Right lung (tissue), 5 donors: ENCODE results near the gene ATN1. TPM values are rescaled to one million over a fixed set of nuclear protein-coding genes. Genes with fewer than 3 reads are reported as not detected.

Source experiments
- DNase-seq, 2 donors: peaks; one replicate each; pipeline ENCODE4 v3.0.0-alpha.2; 2013
- polyA plus RNA-seq, 5 donors: library from polyadenylated mRNA; unstranded; fragments of 120-200 nt; gene quantifications; one replicate each; pipeline versions ENCODE4 v1.2.1 to v1.2.3, GENCODE V29; 2013; ENCODE audit warnings: inconsistent platforms in 1 of 5, low replicate concordance in 1 of 5; ENCODE audit not compliant: insufficient read length in 5 of 5, insufficient read depth in 1 of 5

ATN1 gene
- polyA plus RNA-seq, 5 donors, result 80.2 to 135 (median 118) TPM

GRCh38 chr12:6970096-6970527 is 42.4 kb downstream of the ATN1 start:
- no peak for DNase-seq

- no peak for DNase-seq
These were observed 46.4 kb downstream of the ATN1 start for GRCh38 chr12:6974180-6974579.

DNA sequence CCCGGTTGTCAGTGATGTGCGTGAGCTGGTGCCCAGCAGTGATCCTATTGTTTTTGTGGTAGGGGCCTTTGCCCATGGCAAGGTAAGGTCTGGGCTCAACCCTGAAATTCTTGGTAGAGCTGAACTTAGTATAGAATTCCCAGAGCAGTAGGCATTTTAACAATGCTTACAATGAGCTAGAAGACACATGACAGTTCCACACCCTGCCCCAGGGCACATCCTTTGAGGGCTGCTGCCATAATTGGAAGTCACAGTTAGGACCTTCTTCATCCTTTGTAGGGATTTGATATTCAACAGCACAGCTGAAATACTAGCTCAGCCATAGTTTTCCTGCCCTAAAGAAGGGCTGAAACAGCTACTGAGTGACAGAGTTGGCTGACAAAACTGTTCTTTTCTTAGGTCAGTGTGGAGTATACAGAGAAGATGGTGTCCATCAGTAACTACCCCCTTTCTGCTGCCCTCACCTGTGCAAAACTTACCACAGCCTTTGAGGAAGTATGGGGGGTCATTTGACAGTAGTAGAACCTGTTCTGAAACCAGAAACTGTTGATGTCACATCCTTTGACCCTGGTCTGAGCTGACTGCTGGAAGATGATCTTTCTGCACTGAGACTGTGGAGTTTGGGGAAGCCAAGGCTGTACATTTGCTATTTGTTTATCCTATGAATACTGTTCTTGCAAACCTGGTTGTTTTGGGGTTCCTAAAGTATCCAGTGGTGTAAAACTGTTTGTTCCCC is 47.7 kb downstream of the ATN1 start:
- DNase-seq, result no peak

DNA sequence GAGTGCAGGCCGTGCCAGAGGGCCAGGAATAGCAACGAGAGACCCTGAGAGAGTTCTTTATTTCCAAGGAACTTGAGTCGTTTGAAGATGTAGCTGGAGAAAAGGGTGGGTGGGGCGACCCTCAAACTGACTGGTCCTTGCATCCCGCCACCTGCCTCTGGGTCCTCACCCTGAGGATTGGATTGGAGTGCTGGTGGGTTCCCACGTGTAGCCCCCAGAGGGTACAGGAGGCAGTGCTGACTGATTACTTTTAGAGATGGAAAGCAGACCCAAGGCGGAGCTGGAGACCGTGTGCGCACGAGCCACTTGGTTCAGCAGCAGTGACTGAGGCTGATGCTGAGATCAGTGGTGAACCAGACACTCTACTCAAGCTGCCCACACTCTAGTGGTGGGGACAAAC is 49.9 kb downstream of the ATN1 start:
- DNase-seq, result no peak

DNA sequence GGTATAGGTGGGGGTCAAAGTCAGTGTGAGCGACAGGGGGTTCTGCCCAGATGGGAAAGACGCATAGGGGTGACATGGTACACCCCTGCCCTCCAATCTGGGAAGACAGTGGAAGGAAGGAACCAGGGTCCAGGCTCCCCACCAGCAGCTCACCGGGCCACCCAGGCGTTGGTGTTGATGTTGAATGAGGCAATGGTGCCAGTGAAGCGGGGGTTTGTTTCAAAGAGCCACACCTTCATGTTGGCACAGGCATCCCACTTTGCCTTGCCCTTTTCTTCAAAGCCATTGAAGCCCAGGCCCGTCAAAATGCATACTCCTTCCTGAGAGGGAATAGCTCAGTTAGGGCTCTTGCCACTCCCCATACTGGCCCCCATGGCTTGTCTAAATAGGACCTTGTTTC is 50.4 kb downstream of the ATN1 start:
- no peak for DNase-seq

DNA sequence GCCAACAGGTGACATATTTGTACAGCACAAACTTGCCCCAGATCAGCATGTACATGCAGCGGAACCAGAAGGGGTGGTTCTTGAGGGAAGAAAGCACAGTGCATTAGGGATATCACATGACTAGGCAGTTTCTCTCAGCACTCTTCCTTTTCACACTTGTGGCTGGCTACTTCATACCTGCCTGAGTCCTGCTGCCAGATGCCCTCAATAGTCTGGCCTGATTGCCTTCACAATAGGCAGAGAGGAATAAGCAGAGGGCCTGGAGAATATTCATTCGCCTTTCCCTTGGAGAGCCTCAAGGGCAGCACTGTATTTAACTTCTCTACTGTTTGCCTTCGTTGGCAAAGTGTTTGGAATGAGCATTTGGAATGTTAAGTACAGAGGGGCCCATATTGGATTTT is 50.9 kb downstream of the ATN1 start:
- DNase-seq, result peak in 1 of 2 donors; percentile 51

GRCh38 chr12:6979021-6979420 is 51.3 kb downstream of the ATN1 start:
- no peak for DNase-seq

DNA sequence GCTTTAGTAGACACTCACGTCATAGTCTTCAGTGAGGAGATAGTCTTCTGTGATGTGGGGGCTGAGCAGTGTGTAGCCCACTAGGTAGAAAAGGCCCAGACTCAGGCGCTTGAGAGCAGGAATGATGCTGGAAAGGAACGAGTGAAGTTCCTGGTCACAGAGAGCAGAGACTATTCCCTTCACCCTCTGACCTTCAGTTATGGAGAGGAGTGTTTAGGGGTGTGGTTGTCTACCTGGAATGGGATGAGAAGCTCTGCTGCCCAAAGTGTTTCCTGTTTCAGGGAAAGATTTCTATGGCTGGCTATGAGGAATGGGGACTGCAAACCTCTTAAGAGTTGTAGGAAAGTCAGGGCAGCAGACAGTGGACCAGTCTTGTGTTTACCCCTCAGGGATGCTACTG is 51.7 kb downstream of the ATN1 start:
- DNase-seq, result no peak

DNA sequence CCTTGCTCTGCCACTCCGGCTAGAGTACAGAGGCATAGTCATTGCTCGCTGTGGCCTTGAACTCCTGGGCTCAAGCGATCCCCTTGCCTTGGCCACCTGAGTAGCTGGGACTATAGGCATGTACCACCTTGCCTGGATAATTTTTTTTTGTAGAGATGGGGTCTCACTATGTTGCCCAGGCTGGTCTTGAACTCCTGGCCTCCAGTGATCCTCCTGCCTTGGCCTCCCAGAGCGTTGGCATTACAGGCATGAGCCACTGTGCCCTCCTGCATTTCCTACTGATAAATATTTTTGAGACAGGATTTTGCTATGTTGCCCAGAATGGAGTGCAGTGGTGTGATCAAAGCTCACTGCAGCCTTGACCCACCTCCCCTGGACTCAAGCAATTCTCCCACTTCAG is 52.3 kb downstream of the ATN1 start:
- no peak for DNase-seq

GRCh38 chr12:6980740-6981139 is 53.0 kb downstream of the ATN1 start:
- no peak for DNase-seq

GRCh38 chr12:6981152-6982052 is 53.6 kb downstream of the ATN1 start:
- DNase-seq, result no peak

- DNase-seq, result no peak
These were observed 54.8 kb downstream of the ATN1 start for GRCh38 chr12:6982532-6982931.

GRCh38 chr12:6987956-6988553 is 60.3 kb downstream of the ATN1 start:
- DNase-seq, result peak; percentile 59 to 61

Other genes starting within 250 kb of the ATN1 start
- gene ZNF384, start 238.6 kb upstream of the ATN1 start, polyA plus RNA-seq, result 10 to 100 TPM; 79.4 to 98.5 (median 86.1) TPM
- 10 to 100 TPM in 1 of 5 donors, 1 to 10 TPM in 4; 5.2 to 10.4 (median 6.7) TPM for gene PIANP, start 227.1 kb upstream of the ATN1 start, polyA plus RNA-seq
- 10 to 100 TPM; 48.4 to 59.1 (median 56.3) TPM for gene COPS7A, start 203.9 kb upstream of the ATN1 start, polyA plus RNA-seq
- 100 to 1,000 TPM; 147 to 203 (median 179) TPM for gene MLF2, start 174.8 kb upstream of the ATN1 start, polyA plus RNA-seq
- 1,000 to 10,000 TPM in 1 of 5 donors, 100 to 1,000 TPM in 4; 621 to 1,050 (median 719) TPM for gene PTMS, start 161.6 kb upstream of the ATN1 start, polyA plus RNA-seq
- gene LAG3, start 155.4 kb upstream of the ATN1 start, polyA plus RNA-seq, result 1 to 10 TPM; 1.3 to 2.9 (median 1.7) TPM
- 100 to 1,000 TPM in 1 of 5 donors, 10 to 100 TPM in 4; 73.5 to 108 (median 89.3) TPM for gene CD4, start 138.4 kb upstream of the ATN1 start, polyA plus RNA-seq
- 10 to 100 TPM in 4 of 5 donors, 1 to 10 TPM in 1; 7.1 to 17.0 (median 12.1) TPM for gene GPR162, start 106.1 kb upstream of the ATN1 start, polyA plus RNA-seq
- 10 to 100 TPM; 14.5 to 40.9 (median 21.7) TPM for gene P3H3, start 99.6 kb upstream of the ATN1 start, polyA plus RNA-seq
- 1 to 10 TPM; 3.5 to 8.4 (median 6.0) TPM for gene GNB3, start 87.0 kb upstream of the ATN1 start, polyA plus RNA-seq
- 10 to 100 TPM; 23.4 to 69.1 (median 38.0) TPM for gene CDCA3, start 76.7 kb upstream of the ATN1 start, polyA plus RNA-seq
- 10 to 100 TPM; 46.9 to 65.2 (median 53.2) TPM for gene USP5, start 75.8 kb upstream of the ATN1 start, polyA plus RNA-seq
- gene TPI1, start 60.4 kb upstream of the ATN1 start, polyA plus RNA-seq, result 100 to 1,000 TPM; 420 to 565 (median 460) TPM
- 10 to 100 TPM in 1 of 5 donors, 1 to 10 TPM in 4; 4.1 to 17.1 (median 5.6) TPM for gene SPSB2, start 54.7 kb upstream of the ATN1 start, polyA plus RNA-seq
- 10 to 100 TPM; 14.1 to 34.8 (median 26.6) TPM for gene LRRC23, start 23.1 kb upstream of the ATN1 start, polyA plus RNA-seq
- 10 to 100 TPM in 4 of 5 donors, 1 to 10 TPM in 1; 9.0 to 17.8 (median 14.9) TPM for gene ENO2, start 13.4 kb upstream of the ATN1 start, polyA plus RNA-seq
- gene RNU7-1, start 15.9 kb downstream of the ATN1 start, polyA plus RNA-seq, result 10 to 100 TPM in 1 of 5 donors, 1 to 10 TPM in 2, not detected in 2; 5.9 to 20.2 (median 7.9) TPM
- 100 to 1,000 TPM; 179 to 281 (median 188) TPM for gene C12orf57, start 16.1 kb downstream of the ATN1 start, polyA plus RNA-seq
- gene PTPN6, start 23.4 kb downstream of the ATN1 start, polyA plus RNA-seq, result 10 to 100 TPM; 15.1 to 21.8 (median 19.0) TPM
- gene PHB2, start 42.7 kb downstream of the ATN1 start, polyA plus RNA-seq, result 100 to 1,000 TPM; 274 to 333 (median 302) TPM
- gene EMG1, start 43.0 kb downstream of the ATN1 start, polyA plus RNA-seq, result 10 to 100 TPM; 43.5 to 52.7 (median 50.2) TPM
- 10 to 100 TPM; 56.7 to 67.9 (median 60.4) TPM for gene LPCAT3, start 90.5 kb downstream of the ATN1 start, polyA plus RNA-seq
- gene C1S, start 132.8 kb downstream of the ATN1 start, polyA plus RNA-seq, result 100 to 1,000 TPM in 4 of 5 donors, 10 to 100 TPM in 1; 97.0 to 139 (median 120) TPM
- gene C1R, start 164.5 kb downstream of the ATN1 start, polyA plus RNA-seq, result 10 to 100 TPM; 78.8 to 96.0 (median 90.9) TPM
- gene C1RL, start 181.3 kb downstream of the ATN1 start, polyA plus RNA-seq, result 10 to 100 TPM; 46.5 to 66.7 (median 59.0) TPM
- gene RBP5, start 200.9 kb downstream of the ATN1 start, polyA plus RNA-seq, result 10 to 100 TPM; 11.8 to 25.2 (median 20.1) TPM
- 10 to 100 TPM; 46.7 to 68.1 (median 63.9) TPM for gene CLSTN3, start 202.4 kb downstream of the ATN1 start, polyA plus RNA-seq